ENCODE data around the gene CGREF1. TPM values are rescaled to one million over a fixed set of nuclear protein-coding genes. Genes with fewer than 3 reads are reported as not detected.

Gene CGREF1
- total RNA-seq, 4 donors from 2014 or later: 2.3 to 22.9 (median 9.7) TPM

DNA sequence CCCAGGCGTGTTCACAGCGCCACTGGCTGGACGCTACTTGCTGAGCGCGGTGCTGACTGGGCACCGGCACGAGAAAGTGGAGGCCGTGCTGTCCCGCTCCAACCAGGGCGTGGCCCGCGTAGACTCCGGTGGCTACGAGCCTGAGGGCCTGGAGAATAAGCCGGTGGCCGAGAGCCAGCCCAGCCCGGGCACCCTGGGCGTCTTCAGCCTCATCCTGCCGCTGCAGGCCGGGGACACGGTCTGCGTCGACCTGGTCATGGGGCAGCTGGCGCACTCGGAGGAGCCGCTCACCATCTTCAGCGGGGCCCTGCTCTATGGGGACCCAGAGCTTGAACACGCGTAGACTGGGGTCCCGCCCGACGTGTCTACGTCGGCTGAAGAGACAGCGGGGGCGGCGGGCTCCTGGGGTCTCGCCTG is 33.2 kb downstream of the CGREF1 start:
- DNase-seq: peak; percentile 75 to 80
- peaks cover 5 to 23% of the 10 kb centered on the region in 2 donors for H3K4me1 ChIP-seq

GRCh38 chr2:27085062-27085672 is 33.8 kb downstream of the CGREF1 start:
- no peaks in the 10 kb centered on the region for H3K9me3 ChIP-seq
- H3K36me3 ChIP-seq: no peaks in the 10 kb centered on the region
- peak overlapping the region; percentile 48 to 62 for H3K4me3 ChIP-seq
- peak in 1 of 2 donors; percentile 40 for DNase-seq
- H3K27me3 ChIP-seq: no peaks in the 10 kb centered on the region
- H3K4me1 ChIP-seq: peaks cover 5 to 23% of the 10 kb centered on the region in 2 donors
- TF ChIP-seq POLR2A (IDR thresholded peaks at IDR 0.05): peak in 1 of 2 donors; percentile 2
- TF ChIP-seq, protein P1, sequence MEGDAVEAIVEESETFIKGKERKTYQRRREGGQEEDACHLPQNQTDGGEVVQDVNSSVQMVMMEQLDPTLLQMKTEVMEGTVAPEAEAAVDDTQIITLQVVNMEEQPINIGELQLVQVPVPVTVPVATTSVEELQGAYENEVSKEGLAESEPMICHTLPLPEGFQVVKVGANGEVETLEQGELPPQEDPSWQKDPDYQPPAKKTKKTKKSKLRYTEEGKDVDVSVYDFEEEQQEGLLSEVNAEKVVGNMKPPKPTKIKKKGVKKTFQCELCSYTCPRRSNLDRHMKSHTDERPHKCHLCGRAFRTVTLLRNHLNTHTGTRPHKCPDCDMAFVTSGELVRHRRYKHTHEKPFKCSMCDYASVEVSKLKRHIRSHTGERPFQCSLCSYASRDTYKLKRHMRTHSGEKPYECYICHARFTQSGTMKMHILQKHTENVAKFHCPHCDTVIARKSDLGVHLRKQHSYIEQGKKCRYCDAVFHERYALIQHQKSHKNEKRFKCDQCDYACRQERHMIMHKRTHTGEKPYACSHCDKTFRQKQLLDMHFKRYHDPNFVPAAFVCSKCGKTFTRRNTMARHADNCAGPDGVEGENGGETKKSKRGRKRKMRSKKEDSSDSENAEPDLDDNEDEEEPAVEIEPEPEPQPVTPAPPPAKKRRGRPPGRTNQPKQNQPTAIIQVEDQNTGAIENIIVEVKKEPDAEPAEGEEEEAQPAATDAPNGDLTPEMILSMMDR (IDR thresholded peaks at IDR 0.05): no peak
- intact Hi-C loops (cut with DNase I; ENCODE audit: low total_unique reads): no loop called here
- peak overlapping the region; percentile 82 to 85 for H3K27ac ChIP-seq

More for the DNA sequence above, 33.2 kb downstream of the CGREF1 start:
- Histone ChIP-seq H3K27me3 (no peaks in the 10 kb centered on the region), H3K4me3 (peak overlapping the region; percentile 48 to 62), H3K36me3 (no peaks in the 10 kb centered on the region), H3K9me3 (no peaks in the 10 kb centered on the region), H3K27ac (peak overlapping the region; percentile 82 to 85)
- intact Hi-C loops (cut with DNase I; ENCODE audit: low total_unique reads): no loop called here
- TF ChIP-seq, protein P1 (IDR thresholded peaks at IDR 0.05): peak; percentile 52 to 62 (median 58)
- no peak for TF ChIP-seq POLR2A (IDR thresholded peaks at IDR 0.05)

DNA sequence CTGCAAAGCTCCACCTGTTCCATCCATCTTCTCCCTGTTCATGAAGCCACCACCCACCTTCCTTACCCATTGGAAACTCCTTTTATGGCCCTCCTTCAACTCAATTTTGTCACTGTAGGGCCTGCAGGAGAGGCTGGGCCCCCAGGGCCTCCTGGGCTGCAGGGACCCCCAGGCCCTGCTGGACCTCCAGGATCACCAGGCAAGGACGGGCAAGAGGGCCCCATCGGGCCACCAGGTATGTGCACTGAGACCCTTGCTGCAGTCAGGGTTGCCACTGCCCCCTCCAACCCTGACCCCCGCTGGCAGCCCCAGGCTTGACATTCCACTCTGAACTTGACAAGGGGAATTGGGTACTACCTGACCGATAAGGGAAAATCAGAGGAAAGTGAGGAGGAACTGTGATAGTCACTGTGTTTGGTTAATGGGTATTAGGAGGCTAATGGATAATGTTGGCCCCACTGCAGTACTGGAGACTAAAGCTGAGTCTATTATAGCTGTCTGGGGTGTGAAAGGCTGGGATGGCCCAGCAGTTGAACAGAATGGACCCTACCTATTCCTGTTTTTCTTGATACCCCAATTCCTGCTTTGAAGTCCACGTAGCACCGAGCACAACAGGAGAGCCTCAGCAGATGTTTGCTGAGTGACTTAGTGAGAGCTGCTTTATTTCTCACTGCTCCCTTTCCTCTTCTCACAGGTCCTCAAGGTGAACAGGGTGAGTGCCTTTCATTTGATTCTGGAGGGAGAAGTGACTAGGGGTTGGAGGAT is 34.4 kb downstream of the CGREF1 start:
- Histone ChIP-seq H3K4me3 (no peak overlapping the region), H3K9me3 (no peaks in the 10 kb centered on the region), H3K27me3 (no peaks in the 10 kb centered on the region), H3K36me3 (no peaks in the 10 kb centered on the region), H3K4me1 (peaks cover 5 to 23% of the 10 kb centered on the region in 2 donors), H3K27ac (peak overlapping the region in 1 of 2 donors; percentile 82)
- intact Hi-C loops (cut with DNase I; ENCODE audit: low total_unique reads): no loop called here
- no peak for TF ChIP-seq POLR2A (IDR thresholded peaks at IDR 0.05)
- TF ChIP-seq, protein P1 (IDR thresholded peaks at IDR 0.05): no peak
- peak in 1 of 2 donors; percentile 13 for DNase-seq

- intact Hi-C loops (cut with DNase I; ENCODE audit: low total_unique reads): no loop called here
- Histone ChIP-seq H3K27me3 (no peaks in the 10 kb centered on the region), H3K4me3 (no peak overlapping the region), H3K27ac (no peak overlapping the region), H3K9me3 (no peaks in the 10 kb centered on the region), H3K4me1 (peaks cover 5 to 23% of the 10 kb centered on the region in 2 donors), H3K36me3 (no peaks in the 10 kb centered on the region)
- TF ChIP-seq, protein P1 (IDR thresholded peaks at IDR 0.05): no peak
- TF ChIP-seq POLR2A (IDR thresholded peaks at IDR 0.05): no peak
- peak in 1 of 2 donors; percentile 17 for DNase-seq
These were observed 35.3 kb downstream of the CGREF1 start for GRCh38 chr2:27083410-27084296.

Data from uterus (tissue), 4 donors.